BE2C (cell line): ENCODE measurements around the gene FAM13A.

Experiments
- DNase-seq: peaks from one replicate; pipeline ENCODE4 v3.0.0-alpha.2; 2020
- H3K27me3 ChIP-seq: fragments of 250-450 bp; sonication (Bioruptor Pico); 2 replicates; pipeline ENCODE4 v1.5.1; 2020; ENCODE audit warnings: mild to moderate bottlenecking
- H3K36me3 ChIP-seq: fragments of 250-450 bp; sonication (Bioruptor Pico); 2 replicates; pipeline ENCODE4 v1.5.1; 2020; ENCODE audit warnings: mild to moderate bottlenecking
- H3K4me1 ChIP-seq: fragments of 250-450 bp; sonication (Bioruptor Pico); 2 replicates; pipeline ENCODE4 v1.5.1; 2020
- H3K4me3 ChIP-seq: 2 replicates; pipeline ENCODE4 v1.5.1; 2011; ENCODE audit warnings: low read depth, low read length
- H3K9me3 ChIP-seq: fragments of 250-450 bp; sonication (Bioruptor Pico); 2 replicates; pipeline ENCODE4 v1.5.1; 2020
- TF ChIP-seq, protein P1 (sequence below): IDR thresholded peaks from 2 replicates; pipeline ENCODE4 v1.5.1; 2012; ENCODE audit warnings: mild to moderate bottlenecking, low read depth, low read length

Gene FAM13A

DNA sequence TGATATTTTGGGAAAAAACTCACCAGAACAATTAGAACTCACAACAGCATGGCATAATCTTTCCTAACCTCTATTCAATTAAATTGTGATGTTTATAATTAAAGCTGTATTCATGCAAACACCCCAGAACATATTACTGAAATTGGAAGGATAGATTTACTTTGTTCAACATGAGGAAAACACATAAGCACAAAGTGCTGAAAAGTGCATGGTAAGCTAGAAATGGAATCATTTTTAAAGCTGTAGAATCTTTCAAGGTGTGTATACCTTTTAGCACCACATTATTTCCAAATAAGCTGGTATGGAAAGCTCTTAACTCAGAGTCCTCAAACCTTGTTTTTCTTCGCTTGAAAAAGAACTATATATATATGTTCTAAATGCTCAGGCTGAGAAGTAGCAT, 268.6 kb downstream of the FAM13A start:
- H3K4me1 ChIP-seq, result no peaks in the 10 kb centered on the region
- H3K36me3 ChIP-seq, result peaks cover 16% of the 10 kb centered on the region
- no peaks in the 10 kb centered on the region for H3K9me3 ChIP-seq
- H3K27me3 ChIP-seq, result no peaks in the 10 kb centered on the region
- no peak overlapping the region for H3K4me3 ChIP-seq
- no peak for DNase-seq
- TF ChIP-seq, protein P1, sequence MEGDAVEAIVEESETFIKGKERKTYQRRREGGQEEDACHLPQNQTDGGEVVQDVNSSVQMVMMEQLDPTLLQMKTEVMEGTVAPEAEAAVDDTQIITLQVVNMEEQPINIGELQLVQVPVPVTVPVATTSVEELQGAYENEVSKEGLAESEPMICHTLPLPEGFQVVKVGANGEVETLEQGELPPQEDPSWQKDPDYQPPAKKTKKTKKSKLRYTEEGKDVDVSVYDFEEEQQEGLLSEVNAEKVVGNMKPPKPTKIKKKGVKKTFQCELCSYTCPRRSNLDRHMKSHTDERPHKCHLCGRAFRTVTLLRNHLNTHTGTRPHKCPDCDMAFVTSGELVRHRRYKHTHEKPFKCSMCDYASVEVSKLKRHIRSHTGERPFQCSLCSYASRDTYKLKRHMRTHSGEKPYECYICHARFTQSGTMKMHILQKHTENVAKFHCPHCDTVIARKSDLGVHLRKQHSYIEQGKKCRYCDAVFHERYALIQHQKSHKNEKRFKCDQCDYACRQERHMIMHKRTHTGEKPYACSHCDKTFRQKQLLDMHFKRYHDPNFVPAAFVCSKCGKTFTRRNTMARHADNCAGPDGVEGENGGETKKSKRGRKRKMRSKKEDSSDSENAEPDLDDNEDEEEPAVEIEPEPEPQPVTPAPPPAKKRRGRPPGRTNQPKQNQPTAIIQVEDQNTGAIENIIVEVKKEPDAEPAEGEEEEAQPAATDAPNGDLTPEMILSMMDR, result no peak

GRCh38 chr4:88786011-88786410, 271.0 kb downstream of the FAM13A start:
- peaks cover 16% of the 10 kb centered on the region for H3K36me3 ChIP-seq
- no peaks in the 10 kb centered on the region for H3K4me1 ChIP-seq
- no peaks in the 10 kb centered on the region for H3K9me3 ChIP-seq
- TF ChIP-seq, protein P1, result no peak
- no peak overlapping the region for H3K4me3 ChIP-seq
- DNase-seq, result no peak
- no peaks in the 10 kb centered on the region for H3K27me3 ChIP-seq

GRCh38 chr4:88780389-88780788, 276.6 kb downstream of the FAM13A start:
- DNase-seq, result no peak

GRCh38 chr4:88779431-88779830, 277.6 kb downstream of the FAM13A start:
- no peak for DNase-seq
- H3K4me1 ChIP-seq, result no peaks in the 10 kb centered on the region
- H3K4me3 ChIP-seq, result no peak overlapping the region
- TF ChIP-seq, protein P1, result no peak
- H3K9me3 ChIP-seq, result no peaks in the 10 kb centered on the region
- no peaks in the 10 kb centered on the region for H3K27me3 ChIP-seq
- H3K36me3 ChIP-seq, result peaks cover 3% of the 10 kb centered on the region

More at GRCh38 chr4:88780389-88780788, 276.6 kb downstream of the FAM13A start:
- H3K36me3 ChIP-seq, result no peaks in the 10 kb centered on the region; the same call in 1 of the 2 replicates
- H3K27me3 ChIP-seq, result no peaks in the 10 kb centered on the region
- H3K9me3 ChIP-seq, result no peaks in the 10 kb centered on the region
- no peak overlapping the region for H3K4me3 ChIP-seq
- no peaks in the 10 kb centered on the region for H3K4me1 ChIP-seq
- TF ChIP-seq, protein P1, result no peak

DNA sequence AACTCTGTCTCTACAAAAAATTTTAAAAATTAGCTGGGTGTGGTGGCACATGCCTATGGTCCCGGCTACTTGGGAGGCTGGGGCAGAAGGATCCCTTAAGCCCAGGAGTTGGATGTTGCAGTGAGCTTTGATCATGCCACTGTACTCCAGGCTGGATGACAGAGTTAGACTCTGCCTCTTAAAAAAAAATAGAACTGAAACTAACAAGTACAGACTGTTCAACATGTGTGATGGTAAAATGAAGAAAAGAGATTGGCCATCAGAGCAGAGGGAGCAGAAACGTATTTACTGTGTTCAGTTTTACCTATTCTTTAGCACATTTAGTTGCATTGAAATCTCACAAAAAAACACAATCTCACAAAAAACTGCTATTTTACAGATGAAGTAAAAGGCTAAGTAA, 281.5 kb downstream of the FAM13A start:
- no peaks in the 10 kb centered on the region for H3K9me3 ChIP-seq
- H3K4me3 ChIP-seq, result no peak overlapping the region

GRCh38 chr4:88775026-88775425, 282.0 kb downstream of the FAM13A start:
- no peaks in the 10 kb centered on the region for H3K27me3 ChIP-seq
- DNase-seq, result no peak
- H3K4me3 ChIP-seq, result no peak overlapping the region
- H3K36me3 ChIP-seq, result peaks cover 4% of the 10 kb centered on the region
- no peaks in the 10 kb centered on the region for H3K4me1 ChIP-seq
- TF ChIP-seq, protein P1, result no peak
- H3K9me3 ChIP-seq, result no peaks in the 10 kb centered on the region

More for the DNA sequence above, 281.5 kb downstream of the FAM13A start:
- TF ChIP-seq, protein P1, result no peak
- DNase-seq, result no peak
- Histone ChIP-seq H3K27me3 (no peaks in the 10 kb centered on the region), H3K4me1 (no peaks in the 10 kb centered on the region), H3K36me3 (peaks cover 4% of the 10 kb centered on the region)
